SH-SY5Y (cell line): ENCODE data around the gene OSBPL8.

Experiments
- GATA2 ChIP-seq: IDR thresholded peaks from 2 replicates; pipeline ENCODE4 v1.6.1; 2011; ENCODE audit warnings: mild to moderate bottlenecking, low read depth, low read length
- GATA3 ChIP-seq: IDR thresholded peaks from 2 replicates; pipeline ENCODE4 v1.6.1; 2011; ENCODE audit warnings: low read depth, mild to moderate bottlenecking, low read length, moderate library complexity

The OSBPL8 gene

DNA sequence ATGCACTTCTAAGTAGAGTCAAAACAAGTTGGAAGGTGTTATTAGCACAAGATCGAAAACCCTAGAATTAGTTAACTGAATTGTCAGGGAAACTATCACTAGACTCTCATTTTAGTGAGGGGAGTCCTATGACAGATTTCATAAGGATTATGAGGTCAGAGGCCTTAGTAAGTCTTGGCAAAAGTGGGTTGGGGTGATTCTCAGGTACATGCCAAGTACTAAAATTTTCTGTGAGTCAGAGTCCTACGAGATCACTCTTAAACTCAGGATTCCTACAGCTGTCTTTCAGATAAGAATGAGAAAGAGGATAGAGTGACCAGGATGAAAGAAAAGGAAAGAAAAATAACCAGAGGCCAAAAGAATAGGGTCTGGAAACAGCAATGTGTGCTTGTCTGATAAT, 160.5 kb downstream of the OSBPL8 start:
- TF ChIP-seq GATA3 (no peak), GATA2 (no peak)

DNA sequence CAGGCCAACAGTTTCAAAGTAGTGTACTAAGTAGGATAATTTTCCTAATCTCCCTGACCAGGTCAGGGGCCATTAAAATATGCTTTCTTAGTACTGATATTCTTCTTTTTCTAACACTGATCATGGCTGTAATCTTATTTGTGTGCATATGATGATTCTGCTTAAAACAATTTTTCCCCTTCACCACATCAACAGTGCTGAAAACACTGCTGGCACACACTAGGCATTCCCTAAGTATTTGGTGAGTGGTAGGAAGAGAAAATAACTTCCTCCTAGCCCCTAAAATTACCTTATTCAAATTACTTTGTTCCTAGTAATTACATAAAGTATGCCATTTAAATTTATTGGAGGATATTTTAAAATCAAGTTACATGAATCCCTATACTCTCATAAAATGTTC, 161.5 kb downstream of the OSBPL8 start:
- TF ChIP-seq GATA2 = no peak
- TF ChIP-seq GATA3 = no peak

DNA sequence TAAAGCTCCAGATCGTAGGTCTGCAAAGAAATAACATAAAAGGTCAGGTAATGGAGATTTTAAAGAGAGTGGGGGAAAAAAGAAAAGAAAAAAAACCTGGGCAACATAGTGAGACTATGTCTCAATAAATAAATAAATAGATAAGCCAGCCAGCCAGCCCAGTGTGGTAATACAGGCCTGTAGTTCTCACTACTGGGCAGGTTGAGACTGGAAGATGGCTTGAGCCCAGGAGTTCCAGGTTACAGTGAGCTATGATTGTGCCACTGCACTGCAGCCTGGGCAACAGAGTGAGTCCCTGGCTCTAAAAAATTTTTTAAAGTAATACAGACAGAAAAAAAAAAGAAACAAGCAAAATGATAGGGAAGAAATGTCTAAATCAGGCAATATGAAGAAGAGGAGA, 168.1 kb downstream of the OSBPL8 start:
- TF ChIP-seq GATA2 = no peak

DNA sequence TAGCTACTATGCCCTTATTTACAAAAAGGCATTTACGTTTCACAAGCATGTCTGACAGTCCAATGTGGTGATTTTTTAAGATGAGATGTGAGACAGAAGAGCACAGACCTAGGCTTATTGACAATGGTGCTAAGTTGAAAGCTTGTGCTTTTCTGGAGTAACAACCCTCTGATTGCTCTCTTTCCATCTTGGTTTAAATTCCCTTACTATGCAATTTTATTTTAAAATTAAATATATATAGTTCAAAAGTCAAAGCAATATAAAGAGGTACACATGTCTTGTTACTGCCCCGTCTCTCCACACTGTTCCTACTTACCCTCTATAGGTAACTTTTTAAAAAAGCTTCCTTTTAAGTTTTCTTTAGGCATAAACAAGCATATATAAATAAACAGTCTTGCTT, 172.0 kb downstream of the OSBPL8 start:
- no peak for TF ChIP-seq GATA2
- TF ChIP-seq GATA3 = no peak

DNA sequence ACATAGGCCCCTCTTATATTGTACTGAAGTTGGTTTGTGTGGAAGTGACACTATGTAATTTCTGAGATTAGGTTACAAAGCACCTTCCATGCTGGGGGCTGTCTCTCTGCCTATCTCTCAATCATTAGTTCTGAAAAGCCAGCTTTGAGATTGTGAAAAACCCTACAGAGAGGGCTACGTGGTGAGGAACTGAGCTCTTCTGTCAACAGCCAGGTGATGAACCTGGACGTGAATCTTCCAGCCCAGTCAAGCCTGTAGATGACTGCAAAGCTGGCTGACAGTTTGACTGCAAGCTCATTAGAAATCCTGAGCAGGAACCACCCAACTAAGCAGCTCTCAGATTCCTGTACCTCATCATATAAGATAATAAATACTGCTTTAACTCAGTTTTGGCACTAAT, 175.0 kb downstream of the OSBPL8 start:
- TF ChIP-seq GATA3 = no peak

DNA sequence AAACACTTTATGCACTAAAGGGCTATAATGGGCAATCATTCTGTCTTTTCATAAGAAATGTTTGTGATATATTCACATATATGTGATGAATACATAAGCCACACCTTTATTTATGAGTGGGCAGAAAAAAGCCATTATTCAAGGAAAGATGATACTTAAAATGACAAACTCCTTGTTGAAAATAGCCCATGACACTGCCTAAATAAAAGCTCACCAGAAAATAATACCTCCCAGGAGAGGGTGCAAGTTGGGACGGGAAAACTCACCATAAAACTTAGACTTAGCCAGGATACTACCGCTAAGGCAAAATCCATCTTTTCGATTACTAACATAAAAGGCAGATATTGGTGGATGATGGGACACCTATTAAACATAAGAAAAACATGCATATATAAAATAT, 175.6 kb downstream of the OSBPL8 start:
- TF ChIP-seq GATA3 = no peak
- TF ChIP-seq GATA2 = no peak

DNA sequence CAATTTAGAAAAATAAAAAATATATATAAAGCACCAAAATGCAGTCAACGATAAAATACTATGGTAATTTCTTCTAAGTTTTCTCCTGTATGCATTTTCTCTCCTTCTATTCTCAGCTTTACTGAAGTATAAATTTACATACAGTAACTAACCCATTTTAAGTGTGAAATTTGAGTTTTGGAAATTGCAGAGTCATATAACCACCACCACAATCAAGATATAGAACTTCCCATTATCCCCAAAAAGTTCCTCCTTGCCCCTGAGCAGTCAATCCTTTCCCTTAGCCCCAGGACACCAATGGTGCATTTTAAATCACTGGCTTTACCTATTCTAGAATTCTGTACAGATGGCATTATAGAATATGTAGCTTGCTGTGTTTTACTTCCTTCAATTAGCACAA, 180.3 kb downstream of the OSBPL8 start:
- no peak for TF ChIP-seq GATA3
- TF ChIP-seq GATA2 = no peak

DNA sequence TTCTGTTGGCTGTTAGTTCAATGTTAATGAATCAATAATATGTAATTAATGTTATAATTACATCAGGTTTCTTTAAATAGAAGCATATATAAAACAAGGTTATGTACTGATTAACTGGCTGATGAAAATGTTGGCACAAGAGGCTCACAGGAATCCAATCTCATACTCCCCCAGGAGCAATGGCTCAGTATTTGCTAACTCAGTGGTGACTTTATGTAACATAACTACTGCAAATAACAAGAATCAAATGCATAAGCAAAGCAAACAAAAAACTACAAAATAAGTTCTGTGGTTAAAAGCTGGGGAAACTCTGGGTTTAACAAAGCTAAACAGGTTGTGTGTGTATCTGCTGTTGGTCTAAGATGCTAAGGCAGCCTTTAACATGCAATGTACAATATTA, 183.6 kb downstream of the OSBPL8 start:
- TF ChIP-seq GATA2 = no peak
- no peak for TF ChIP-seq GATA3

DNA sequence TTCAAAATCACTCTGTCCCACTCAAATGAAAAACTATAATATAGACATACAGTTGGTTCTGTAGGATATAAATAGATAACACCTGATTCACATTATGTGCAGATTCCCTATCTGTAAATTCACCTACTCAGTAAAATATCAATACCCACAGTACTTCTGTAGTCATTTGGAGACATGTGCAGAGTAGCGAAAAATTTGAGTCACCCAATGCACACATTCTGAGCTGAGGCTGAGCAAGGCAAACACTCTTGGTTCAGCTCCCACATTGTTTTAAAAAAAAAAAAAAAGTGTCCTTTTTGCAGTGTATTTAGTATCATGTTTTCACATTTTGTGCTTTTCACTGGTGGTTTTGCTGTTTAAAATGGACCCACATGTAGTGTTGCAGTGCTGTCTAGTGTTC, 184.1 kb downstream of the OSBPL8 start:
- TF ChIP-seq GATA2 (no peak), GATA3 (no peak)

DNA sequence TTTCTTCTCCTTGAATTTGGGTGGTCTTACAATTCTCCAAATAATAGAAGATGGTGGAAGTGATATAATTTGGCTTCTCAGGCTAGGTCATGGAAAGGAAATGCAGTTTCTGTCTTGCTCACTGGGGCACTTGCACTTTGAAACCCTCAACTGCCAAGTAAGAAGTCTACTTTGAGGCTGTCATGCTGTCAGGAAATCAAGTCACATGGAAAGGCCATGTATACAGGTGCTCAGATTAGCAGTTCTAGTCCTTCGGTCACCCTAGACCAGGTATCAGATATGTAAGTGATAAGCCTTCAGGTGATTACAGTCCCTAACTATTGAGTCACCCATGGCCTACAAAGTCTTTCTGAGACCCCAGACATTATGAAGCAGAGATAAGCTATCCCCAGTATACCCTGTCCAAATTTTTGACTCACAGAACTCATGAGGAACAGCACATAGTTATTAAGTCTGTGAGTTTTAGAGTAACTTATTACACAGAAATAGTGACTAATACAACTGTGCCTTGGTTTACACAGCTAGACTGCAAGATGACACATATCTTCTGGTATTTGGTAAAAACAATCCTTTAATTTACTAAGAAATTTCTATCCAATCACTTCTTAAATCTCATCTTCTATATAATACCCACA, 185.1 kb downstream of the OSBPL8 start:
- TF ChIP-seq GATA3 (no peak), GATA2 (no peak)

DNA sequence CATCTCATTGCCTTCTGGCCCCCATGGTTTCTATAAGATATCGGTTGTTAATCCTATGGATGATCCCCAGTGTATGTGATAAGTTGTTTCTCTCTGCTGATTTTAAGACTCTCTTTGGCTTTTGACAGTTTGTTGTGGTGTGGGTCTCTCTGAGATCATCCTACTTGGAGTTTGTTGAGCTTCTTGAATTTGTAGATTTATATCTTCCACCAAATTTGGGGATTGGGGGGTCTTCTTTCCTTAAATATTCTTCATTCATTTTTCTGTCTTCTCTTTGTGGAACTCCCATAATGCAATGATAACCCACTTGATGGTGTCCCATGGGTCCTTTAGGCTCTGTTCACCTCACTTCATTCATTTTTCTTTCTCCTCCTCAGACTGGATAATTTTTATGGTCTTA, 191.3 kb downstream of the OSBPL8 start:
- TF ChIP-seq GATA2 (no peak), GATA3 (no peak)

DNA sequence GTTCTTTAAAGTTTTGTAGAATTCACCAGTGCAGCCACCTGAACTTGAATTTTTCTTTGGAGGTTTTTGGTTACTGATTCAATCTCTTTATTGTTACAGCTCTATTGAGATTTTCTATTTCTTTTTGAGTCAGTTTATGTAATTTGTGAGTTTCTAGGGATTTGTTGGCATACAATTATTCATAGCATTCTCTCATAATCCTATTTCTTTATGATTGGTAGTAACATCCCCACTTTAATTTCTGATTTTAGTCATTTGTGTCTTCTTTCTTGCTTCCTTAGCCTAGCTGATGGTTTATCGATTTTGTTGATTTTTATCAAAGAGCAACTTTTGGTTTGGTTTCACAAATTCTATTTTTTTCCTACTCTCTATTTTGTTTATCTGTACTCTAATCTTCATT, 193.4 kb downstream of the OSBPL8 start:
- TF ChIP-seq GATA2 (no peak), GATA3 (no peak)

DNA sequence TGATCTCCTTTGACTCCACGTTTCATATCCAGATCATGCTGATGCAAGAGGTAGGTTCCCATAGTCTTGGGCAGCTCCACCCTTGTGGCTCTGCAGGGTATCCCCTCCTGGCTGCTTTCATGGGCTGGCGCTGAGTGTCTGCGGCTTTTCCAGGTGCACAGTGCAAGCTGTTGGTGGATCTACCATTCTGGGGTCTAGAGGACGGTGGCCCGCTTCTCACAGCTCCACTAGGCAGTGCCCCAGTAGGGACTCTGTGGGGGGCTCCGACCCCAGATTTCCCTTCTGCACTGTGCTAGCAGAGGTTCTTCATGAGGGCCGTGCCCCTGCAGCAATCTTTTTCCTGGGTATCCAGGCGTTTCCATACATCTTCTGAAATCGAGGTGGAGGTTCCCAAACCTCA, 199.3 kb downstream of the OSBPL8 start:
- TF ChIP-seq GATA3 (no peak), GATA2 (no peak)

DNA sequence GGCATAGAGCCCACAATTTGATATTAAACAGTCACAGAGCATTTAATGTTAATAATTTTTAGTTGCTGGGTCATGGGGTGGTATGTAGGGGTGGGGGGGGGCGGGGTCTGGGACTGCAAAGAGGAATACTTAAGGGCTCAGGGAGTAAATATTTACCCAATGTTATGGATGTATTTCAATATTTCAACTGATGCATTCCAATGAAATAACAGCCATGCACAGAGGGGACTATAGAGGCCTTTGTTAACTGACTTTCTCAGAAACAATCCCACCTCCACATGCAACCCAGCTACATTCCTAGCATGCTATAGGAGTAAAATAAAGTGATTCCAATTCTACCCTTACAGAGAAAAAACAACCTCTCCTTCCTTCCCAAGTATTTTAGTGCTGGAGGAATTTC, 203.5 kb downstream of the OSBPL8 start:
- no peak for TF ChIP-seq GATA3
- no peak for TF ChIP-seq GATA2

DNA sequence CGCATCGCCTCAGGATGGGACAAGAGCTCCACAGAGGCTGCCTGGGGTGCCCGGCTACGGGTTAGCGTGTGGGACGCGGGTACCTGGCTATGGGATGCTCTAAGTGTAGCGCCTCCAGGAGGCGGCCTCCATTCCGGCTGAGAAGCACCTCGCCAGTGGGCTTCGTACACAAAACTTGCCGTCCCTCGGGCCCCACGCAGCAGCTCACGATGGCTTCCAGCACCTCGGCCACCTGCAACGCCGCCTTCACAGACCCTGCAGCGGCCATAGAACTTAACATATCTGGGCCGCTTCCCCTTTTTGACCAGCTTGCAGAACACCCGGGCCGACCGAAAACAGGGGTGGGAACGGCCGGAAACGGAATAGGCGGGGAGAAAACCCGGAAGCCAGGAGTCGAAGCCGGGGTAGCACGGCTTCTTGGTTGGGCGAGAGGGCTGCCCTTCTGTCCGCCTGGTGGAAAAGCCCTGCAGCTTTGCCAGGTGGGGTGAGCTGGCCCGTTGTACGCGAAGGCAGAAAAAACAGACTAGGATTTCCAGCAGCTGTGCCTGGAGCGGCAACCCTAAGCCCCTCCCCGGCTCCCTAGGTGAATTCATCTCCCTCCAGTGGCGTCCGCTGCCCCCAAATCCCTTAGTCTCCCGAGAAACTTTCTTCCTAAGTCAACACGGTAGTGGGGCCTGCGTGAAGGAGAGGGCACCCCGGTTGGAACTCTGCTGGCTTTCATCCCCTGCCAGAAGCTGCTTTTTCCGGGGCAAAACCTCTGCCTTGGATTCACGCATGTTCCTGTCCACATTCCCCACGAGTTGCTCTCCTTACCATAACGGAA, 211.3 kb downstream of the OSBPL8 start, which contains the start of gene BBS10:
Gene BBS10, minus strand, starts transcription at position 337 of the 823 bp plus-strand sequence. Its CDS starts 57 bp downstream, at position 280.
- TF ChIP-seq GATA3 (no peak), GATA2 (no peak)
